Measurements from ENCODE around the gene CIAO3. TPM values are rescaled to one million over a fixed set of nuclear protein-coding genes. Genes with fewer than 3 reads are reported as not detected.
A peak's percentile ranks its signal among the peaks of the same experiment; 100 is the strongest.

CIAO3 gene
- total and polyA plus RNA-seq, 8 donors: 11.1 to 72.9 (median 16.3) TPM

GRCh38 chr16:684961-685696 is 55.7 kb downstream of the CIAO3 start:
- no peak for TF ChIP-seq CTCF (IDR thresholded peaks at IDR 0.05)
- Histone ChIP-seq H3K4me1 (peaks cover 14 to 37% (median 33%) of the 10 kb centered on the region in 3 donors), H3K4me3 (peak overlapping the region; percentile 52 to 80 (median 72)), H3K27me3 (no peaks in the 10 kb centered on the region), H3K9me3 (no peaks in the 10 kb centered on the region), H3K27ac (peak overlapping the region in 1 of 4 donors; percentile 80), H3K36me3 (peaks cover 0 to 14% (median 13%) of the 10 kb centered on the region in 3 donors)
- FAIRE-seq (no peak), DNase-seq (peak in 3 of 6 donors; percentile 49 to 78 (median 64)), ATAC-seq (no peak)
- intact Hi-C loops (cut with DNase I): no loop called here
- 88 to 89% methylated on average over 55 to 61 of the region's 61 CpGs for WGBS, 2 donors

GRCh38 chr16:684071-684794 is 56.6 kb downstream of the CIAO3 start, which contains the start of gene JMJD8:
JMJD8 (minus strand) TSS chr16:684334; CDS start chr16:684319, 15 bp downstream.
- Histone ChIP-seq H3K36me3 (peaks cover 0 to 14% (median 13%) of the 10 kb centered on the region in 3 donors), H3K9me3 (no peaks in the 10 kb centered on the region), H3K27me3 (no peaks in the 10 kb centered on the region), H3K4me1 (peaks cover 9 to 32% (median 28%) of the 10 kb centered on the region in 3 donors), H3K4me3 (peak within 1 kb of the TSS; percentile 52 to 80 (median 72)), H3K27ac (peak within 1 kb of the TSS; percentile 54 to 81 (median 74))
- TF ChIP-seq CTCF (IDR thresholded peaks at IDR 0.05): no peak
- FAIRE-seq (no peak), DNase-seq (peak; percentile 97 to 98 (median 98)), ATAC-seq (peak; percentile 70 to 80 (median 74))
- 0 to 1% methylated on average over 55 to 91 of the region's 91 CpGs for WGBS, 2 donors
- intact Hi-C loops (cut with DNase I): no loop called here

- intact Hi-C loops (cut with DNase I): no loop called here
- Histone ChIP-seq H3K9me3 (no peaks in the 10 kb centered on the region), H3K27ac (peak overlapping the region in 3 of 4 donors; percentile 41 to 80 (median 54)), H3K4me1 (peaks cover 9 to 29% (median 24%) of the 10 kb centered on the region in 3 donors), H3K36me3 (peaks cover 0 to 14% (median 13%) of the 10 kb centered on the region in 3 donors), H3K4me3 (peak overlapping the region; percentile 52 to 80 (median 72)), H3K27me3 (no peaks in the 10 kb centered on the region)
- no peak for TF ChIP-seq CTCF (IDR thresholded peaks at IDR 0.05)
- 9 to 12% methylated on average over 39 to 57 of the region's 57 CpGs for WGBS, 2 donors
- FAIRE-seq: no peak
- peak in 2 of 6 donors; percentile 32 to 86 for DNase-seq
- ATAC-seq: no peak
Measured at GRCh38 chr16:683396-684070, 57.3 kb downstream of the CIAO3 start.

DNA sequence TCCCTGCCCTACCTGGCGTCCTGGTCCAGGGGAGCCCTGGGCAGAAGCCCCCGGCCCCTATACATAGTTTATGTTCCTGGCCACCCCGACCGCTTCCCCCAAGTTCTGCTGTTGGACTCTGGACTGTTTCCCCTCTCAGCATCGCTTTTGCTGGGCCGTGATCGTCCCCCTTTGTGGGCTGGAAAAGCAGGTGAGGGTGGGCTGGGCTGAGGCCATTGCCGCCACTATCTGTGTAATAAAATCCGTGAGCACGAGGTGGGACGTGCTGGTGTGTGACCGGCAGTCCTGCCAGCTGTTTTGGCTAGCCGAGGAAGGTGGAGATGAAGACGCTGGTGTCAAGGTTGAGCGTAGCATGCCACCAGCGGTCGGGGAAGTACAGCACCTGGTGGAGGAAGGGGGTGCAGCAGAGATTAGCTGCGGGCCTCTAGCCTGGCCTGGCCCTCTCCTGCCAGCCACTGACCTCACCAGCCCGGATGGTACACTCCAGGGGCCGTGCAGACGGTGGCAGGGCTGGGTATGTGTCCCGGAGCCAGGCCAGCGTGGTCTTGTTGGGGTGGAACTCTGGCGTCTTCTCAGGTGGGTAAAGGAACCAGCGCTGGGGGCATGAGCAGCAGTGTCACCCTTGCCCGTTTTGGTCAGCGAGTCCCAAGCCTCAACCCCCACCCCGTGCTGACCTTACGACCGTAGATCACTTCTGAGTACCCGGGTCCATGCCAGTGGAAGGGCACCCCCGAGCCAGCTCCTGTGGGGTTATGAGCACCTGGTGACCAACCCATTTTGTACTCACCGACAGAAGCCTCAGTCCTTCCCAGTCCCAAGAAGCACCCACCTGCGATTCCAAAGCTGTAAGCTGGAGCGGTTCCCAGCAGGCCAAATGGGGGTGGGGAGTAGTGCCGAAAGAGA is 58.1 kb downstream of the CIAO3 start:
- intact Hi-C loops (cut with DNase I): no loop called here
- Histone ChIP-seq H3K27me3 (no peaks in the 10 kb centered on the region), H3K27ac (no peak overlapping the region), H3K36me3 (peaks cover 0 to 14% (median 13%) of the 10 kb centered on the region in 3 donors), H3K4me3 (peak overlapping the region in 2 of 4 donors; percentile 64 to 80), H3K9me3 (no peaks in the 10 kb centered on the region), H3K4me1 (peaks cover 9 to 29% (median 24%) of the 10 kb centered on the region in 3 donors)
- no peak for ATAC-seq
- TF ChIP-seq CTCF (IDR thresholded peaks at IDR 0.05): no peak
- no peak for FAIRE-seq
- DNase-seq: peak in 2 of 6 donors; percentile 52 to 82
- WGBS, 2 donors: 59 to 61% methylated on average over 36 of the region's 36 CpGs

All from pancreas (tissue), 10 donors.